K562 (cell line): ENCODE measurements around the gene TMEM41B. TPM values are rescaled to one million over a fixed set of nuclear protein-coding genes. Genes with fewer than 3 reads are reported as not detected.
"Not testable (repeated sequence)": the region's sequence is repeated elsewhere in the genome, so short reads cannot be mapped to it uniquely, and the experiment has no call there.

ENCODE experiments used
- ATAC-seq: fragments of 200-7000 bp; cut with Tn5 transposase; 3 replicates; pipeline ENCODE4 v1.9.1; 2020; ENCODE audit warnings: moderate library complexity
- BruUV-seq: library from RNA; stranded (reverse); fragments of 400-500 nt; replicated peaks from 2 replicates; lab custom pipeline; 2021; lab: Mats Ljungman, UMichigan
- CTCF ChIA-PET: fragments of 300-600 bp; formaldehyde crosslinking; extraction: SDS; loops from one replicate; lab custom pipeline; 2021; ENCODE audit warnings: low intra/inter-chr PET ratio; lab: Yijun Ruan, JAX
- POLR2A ChIA-PET: fragments of 300-600, 350-650 bp; sonication (Branson Sonifier 250); formaldehyde crosslinking; extraction: SDS; loops from one replicate; lab custom pipeline; 2021; ENCODE audit warnings: antibody characterized with exemption, inconsistent platforms; lab: Yijun Ruan, JAX
- DNase-seq, 4 experiments: peaks; one replicate each; pipeline versions ENCODE4 v3.0.0 to v3.0.0-alpha.2; 2011 to 2018; ENCODE audit warnings: low spot score in 3 of 4, mixed read lengths in 3 of 4; ENCODE audit errors: extremely low read depth in 1 of 4
- FAIRE-seq: peaks from 2 replicates; lab custom pipeline; 2011; peaks lifted over from hg19 to GRCh38; lab: Jason Lieb, UNC
- H2AFZ ChIP-seq: 2 replicates; pipeline ENCODE4 v1.6.0; 2011; ENCODE audit warnings: low read depth, low read length, control low read depth, inconsistent platforms
- H3K27ac ChIP-seq: fragments of 200-600 bp; 3 replicates; pipeline ENCODE4 v1.8.0; 2011; ENCODE audit warnings: low read depth, mild to moderate bottlenecking, control low read depth, inconsistent platforms, low read length, moderate library complexity, mixed read lengths; ENCODE audit errors: extremely low read depth
- H3K27me3 ChIP-seq, 2 experiments: fragments of 300-600 bp in 1 of 2; 2 replicates in 1 of 2; 3 replicates in 1 of 2; pipeline versions ENCODE4 v1.6.0 to v1.8.0; 2011; ENCODE audit warnings: inconsistent platforms in 2 of 2, low read length in 2 of 2, mild to moderate bottlenecking in 1 of 2, mixed read lengths in 1 of 2, moderate library complexity in 1 of 2; ENCODE audit not compliant: control insufficient read depth in 2 of 2, insufficient read depth in 2 of 2
- H3K36me3 ChIP-seq: fragments of 300-600 bp; 3 replicates; pipeline ENCODE4 v1.8.0; 2011; ENCODE audit warnings: mild to moderate bottlenecking, low read length, inconsistent platforms; ENCODE audit not compliant: control insufficient read depth, insufficient read depth
- H3K4me1 ChIP-seq, 2 experiments: fragments of 200-600 bp in 1 of 2; replicated peaks in 1 of 2; 2 replicates in 1 of 2; 3 replicates in 1 of 2; pipeline versions ENCODE4 v1.5.1 to v1.8.0; 2011; ENCODE audit warnings: inconsistent platforms in 2 of 2, low read length in 2 of 2, mild to moderate bottlenecking in 1 of 2, mixed read lengths in 1 of 2, moderate library complexity in 1 of 2; ENCODE audit not compliant: control insufficient read depth in 2 of 2, insufficient read depth in 2 of 2
- H3K4me2 ChIP-seq: 2 replicates; pipeline ENCODE4 v1.6.1; 2011; ENCODE audit warnings: low read length, control low read depth, inconsistent platforms, mixed read lengths; ENCODE audit not compliant: insufficient read depth
- H3K4me3 ChIP-seq: fragments of 200-600 bp; sonication (generic), shearing (Covaris generic); 2 replicates; pipeline ENCODE4 v1.5.1; 2016; ENCODE audit warnings: control low read depth, inconsistent platforms
- H3K79me2 ChIP-seq: fragments of 200-600 bp; 3 replicates; pipeline ENCODE4 v1.8.0; 2011; ENCODE audit warnings: low read length, inconsistent platforms; ENCODE audit not compliant: control insufficient read depth, insufficient read depth
- H3K9ac ChIP-seq, 2 experiments: 2 replicates each; pipeline versions ENCODE4 v1.6.0 to v1.6.1; 2011; ENCODE audit warnings: low read depth in 2 of 2, low read length in 2 of 2, control low read depth in 1 of 2, inconsistent platforms in 1 of 2, mild to moderate bottlenecking in 1 of 2, mixed read lengths in 1 of 2; ENCODE audit not compliant: insufficient read depth in 1 of 2
- H3K9me1 ChIP-seq: one replicate; pipeline ENCODE4 v1.6.0; 2011; ENCODE audit warnings: inconsistent platforms, mild to moderate bottlenecking, low read length, moderate library complexity; ENCODE audit not compliant: control insufficient read depth, insufficient read depth
- H3K9me3 ChIP-seq: replicated peaks from 2 replicates; pipeline ENCODE4 v1.5.1; 2011; ENCODE audit warnings: low read depth, low read length, inconsistent platforms; ENCODE audit not compliant: control insufficient read depth, insufficient read depth
- H4K20me1 ChIP-seq: replicated peaks from 2 replicates; pipeline ENCODE4 v1.6.1; 2011; ENCODE audit warnings: low read length, inconsistent platforms, mixed read lengths; ENCODE audit not compliant: control insufficient read depth, insufficient read depth
- FOXP1 ChIP-seq: sonication (generic); formaldehyde crosslinking; IDR thresholded peaks from 2 replicates; pipeline ENCODE4 v1.8.0; 2022; ENCODE audit warnings: mild to moderate bottlenecking, missing genetic modification reagents
- WGBS: fragments of 100-300 bp; shearing (Covaris generic); methylation state at CpG from one replicate; pipeline ENCODE4 v1.1.6; 2016; ENCODE audit warnings: low coverage, mixed read lengths; ENCODE audit not compliant: insufficient coverage; ENCODE audit errors: missing lambda C conversion rate; 5-methylcytosine and 5-hydroxymethylcytosine counted together
- in situ Hi-C: fragments of 300-500 bp; cut with MboI; formaldehyde crosslinking; loops from 4 replicates; pipeline ENCODE4 v1.15.0; 2018; ENCODE audit warnings: inconsistent platforms, mixed read lengths
- intact Hi-C: fragments of 100-400 bp; cut with micrococcal nuclease; formaldehyde crosslinking; loops from 2 replicates; pipeline ENCODE4 v1.14.2; 2022
- polyA plus RNA-seq, 8 experiments: library from polyadenylated mRNA; depleted of rRNA in 4 of 8; stranded (reverse) in 5 of 8; unstranded in 3 of 8; fragments of >200 nt; fragmentation: Nextera tagmentation in 2 of 8; fragmentation: Illumina TruSeq in 1 of 8; extraction: Ambion mirVana in 2 of 8; extraction: Trizol in 1 of 8; gene quantifications; 2 replicates each; pipeline versions ENCODE4 v1.2.1 to v1.2.3, GENCODE V29; 2011 to 2014; ENCODE audit warnings: inconsistent platforms in 1 of 8, missing spikeins in 1 of 8
- total RNA-seq, 7 experiments: library from RNA; depleted of rRNA in 6 of 7; stranded (reverse); fragments of >200 nt in 6 of 7; fragmentation: Illumina TruSeq in 2 of 7; extraction: Trizol in 2 of 7; gene quantifications; 2 replicates each; pipeline versions ENCODE4 v1.2.1 to v1.2.3, GENCODE V29; 2011 to 2021; ENCODE audit warnings: low replicate concordance in 1 of 7

Gene TMEM41B
- total and polyA plus RNA-seq, 9 of the 15 experiments (the other 6 are each of a cell fraction or from before 2014, with no cell fraction given) = 17.1 to 89.6 (median 48.7) TPM

- Histone ChIP-seq H4K20me1 (no peaks in the 10 kb centered on the region), H3K9ac (no peak overlapping the region), H3K36me3 (no peaks in the 10 kb centered on the region), H3K4me2 (no peak overlapping the region), H3K4me1 (peaks cover 11 to 19% of the 10 kb centered on the region in 2 experiments; a peak in 4 of 5 replicates), H3K79me2 (peaks cover 69% of the 10 kb centered on the region), H3K9me3 (no peaks in the 10 kb centered on the region), H3K9me1 (no peaks in the 10 kb centered on the region), H3K27ac (no peak overlapping the region), H2AFZ (no peak overlapping the region), H3K27me3 (no peaks in the 10 kb centered on the region), H3K4me3 (no peak overlapping the region)
- intact Hi-C loops = no loop called here
- FAIRE-seq = no peak
- BruUV-seq = no TSS peak
- CTCF ChIA-PET = no interaction called here
- in situ Hi-C loops = no loop called here
- POLR2A ChIA-PET = interaction anchor here (1.2 to 2.0 kb wide), 3 partner anchors 13 to 18 kb away, joined by 4 to 9 read pairs (median 5); no protein-coding TSS in a partner anchor
- DNase-seq = no peak
- 77% methylated on average over 3 of the region's 3 CpGs for WGBS
- TF ChIP-seq FOXP1 (CRISPR knock-in tag) = no peak
- no peak for ATAC-seq
These were observed 66.5 kb downstream of the TMEM41B start for GRCh38 chr11:9247863-9248262.

- POLR2A ChIA-PET = interaction anchor here (1.2 kb wide), 1 partner anchor 10 kb away, joined by 7 read pairs; no protein-coding TSS in a partner anchor
- DNase-seq, FAIRE-seq, H3K4me2 ChIP-seq, H3K36me3 ChIP-seq, H3K9me1 ChIP-seq, H3K27ac ChIP-seq, H3K27me3 ChIP-seq, H3K4me1 ChIP-seq, BruUV-seq, intact Hi-C loops, H3K4me3 ChIP-seq, H2AFZ ChIP-seq, ATAC-seq, H3K9me3 ChIP-seq, CTCF ChIA-PET, H3K9ac ChIP-seq, H4K20me1 ChIP-seq, in situ Hi-C loops: not testable (repeated sequence)
- WGBS = 85% methylated on average over 6 of the region's 10 CpGs
- peaks cover 63% of the 10 kb centered on the region for H3K79me2 ChIP-seq
These were observed 78.2 kb downstream of the TMEM41B start for GRCh38 chr11:9236242-9236641.
